Prostate gland (tissue), 2 donors: ENCODE measurements around the gene GOLGA6L22.
"Not testable (repeated sequence)": the region's sequence is repeated elsewhere in the genome, so short reads cannot be mapped to it uniquely, and the experiment has no call there.

Experiments
- POLR2AphosphoS5 ChIP-seq: sonication (generic); formaldehyde crosslinking; IDR thresholded peaks from one replicate; pipeline ENCODE4 v1.6.1; 2017; ENCODE audit warnings: antibody characterized with exemption
- TF ChIP-seq, protein P1 (sequence below), 4 experiments: fragments of 200-600 bp in 2 of 4; fragments of 450-650 bp in 2 of 4; sonication (generic) in 2 of 4; IDR thresholded peaks; 1 replicate in 3 of 4; 2 replicates in 1 of 4; pipeline ENCODE4 v1.5.1; 2016 to 2019; ENCODE audit warnings: antibody characterized with exemption in 4 of 4, mild to moderate bottlenecking in 2 of 4, moderate library complexity in 2 of 4

- TF ChIP-seq, protein P1, sequence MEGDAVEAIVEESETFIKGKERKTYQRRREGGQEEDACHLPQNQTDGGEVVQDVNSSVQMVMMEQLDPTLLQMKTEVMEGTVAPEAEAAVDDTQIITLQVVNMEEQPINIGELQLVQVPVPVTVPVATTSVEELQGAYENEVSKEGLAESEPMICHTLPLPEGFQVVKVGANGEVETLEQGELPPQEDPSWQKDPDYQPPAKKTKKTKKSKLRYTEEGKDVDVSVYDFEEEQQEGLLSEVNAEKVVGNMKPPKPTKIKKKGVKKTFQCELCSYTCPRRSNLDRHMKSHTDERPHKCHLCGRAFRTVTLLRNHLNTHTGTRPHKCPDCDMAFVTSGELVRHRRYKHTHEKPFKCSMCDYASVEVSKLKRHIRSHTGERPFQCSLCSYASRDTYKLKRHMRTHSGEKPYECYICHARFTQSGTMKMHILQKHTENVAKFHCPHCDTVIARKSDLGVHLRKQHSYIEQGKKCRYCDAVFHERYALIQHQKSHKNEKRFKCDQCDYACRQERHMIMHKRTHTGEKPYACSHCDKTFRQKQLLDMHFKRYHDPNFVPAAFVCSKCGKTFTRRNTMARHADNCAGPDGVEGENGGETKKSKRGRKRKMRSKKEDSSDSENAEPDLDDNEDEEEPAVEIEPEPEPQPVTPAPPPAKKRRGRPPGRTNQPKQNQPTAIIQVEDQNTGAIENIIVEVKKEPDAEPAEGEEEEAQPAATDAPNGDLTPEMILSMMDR (IDR thresholded peaks at IDR 0.05), result not testable (repeated sequence)
- not testable (repeated sequence) for TF ChIP-seq POLR2AphosphoS5
These were observed 27.0 kb upstream of the GOLGA6L22 start for GRCh38 chr15:22431687-22432086.
